CD4-positive, alpha-beta T cell treated with Interleukin-6 at 100 ng/mL for 8 hours (primary cell): ENCODE data around the gene AMELX.

ENCODE experiments used
- DNase-seq: peaks from one replicate; pipeline ENCODE4 v3.0.0-alpha.2; 2020; ENCODE audit warnings: mixed read lengths, low spot score

AMELX gene

DNA sequence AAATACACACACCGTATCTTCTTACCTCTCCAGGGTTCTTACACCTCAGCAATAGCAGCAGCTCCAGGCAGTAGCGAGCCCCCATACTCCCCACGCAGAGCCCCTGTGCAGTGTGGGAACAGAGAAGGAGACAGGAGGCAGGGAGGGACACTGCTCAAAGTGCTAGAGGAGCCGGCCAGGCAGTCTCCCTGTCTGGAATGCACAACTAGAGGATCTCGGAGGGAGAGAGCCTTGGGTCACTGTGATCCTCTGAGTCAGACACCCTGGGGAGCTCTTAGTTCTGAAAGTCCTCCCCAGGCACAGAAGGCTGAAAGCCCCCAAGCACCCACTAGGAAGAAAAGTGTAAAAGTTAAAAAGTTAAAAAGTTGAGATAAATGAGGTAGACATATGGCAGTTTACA is 16.0 kb downstream of the AMELX start:
- DNase-seq, result no peak

DNA sequence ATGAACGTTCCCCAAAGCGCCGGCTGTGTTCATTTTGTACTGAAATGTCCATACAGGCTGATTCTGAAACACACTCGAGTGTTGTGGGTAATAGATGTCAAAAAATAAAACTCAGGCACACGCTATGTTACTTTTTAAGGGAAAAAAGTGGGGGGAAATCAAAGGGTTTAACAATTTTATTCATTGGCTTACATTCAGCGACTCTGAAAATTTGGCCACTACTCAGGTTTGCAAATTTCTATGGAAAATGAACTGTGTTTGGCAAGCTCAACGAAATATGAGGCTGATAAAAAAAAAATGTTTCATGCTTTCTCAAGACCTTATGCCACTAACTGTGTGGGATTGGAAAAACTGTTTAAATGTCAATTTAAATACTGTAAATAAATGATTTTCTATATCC is 18.5 kb downstream of the AMELX start:
- no peak for DNase-seq

GRCh38 chrX:11319806-11320520 is 26.8 kb downstream of the AMELX start:
- DNase-seq, result no peak

DNA sequence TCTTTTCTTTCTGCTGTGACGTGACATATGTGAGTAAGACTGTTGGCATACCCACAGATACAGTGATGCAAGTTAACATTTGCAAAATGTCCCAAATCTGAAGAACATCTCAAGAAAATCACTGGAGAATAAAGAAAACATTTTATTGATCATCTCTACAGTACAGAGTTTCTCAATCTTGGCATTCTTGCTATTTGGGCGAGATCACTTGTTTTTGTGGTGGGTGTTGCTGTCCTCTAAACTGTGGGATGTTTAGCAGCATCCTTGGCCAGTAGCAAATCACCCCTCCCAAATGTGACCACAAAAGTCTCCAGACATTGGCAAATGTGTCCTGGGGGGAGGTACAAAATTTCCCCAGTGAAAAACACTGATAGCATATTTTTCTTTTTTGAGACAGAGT is 28.8 kb downstream of the AMELX start:
- DNase-seq, result no peak

- DNase-seq, result no peak
Measured at GRCh38 chrX:11328134-11328533, 34.9 kb downstream of the AMELX start.

DNA sequence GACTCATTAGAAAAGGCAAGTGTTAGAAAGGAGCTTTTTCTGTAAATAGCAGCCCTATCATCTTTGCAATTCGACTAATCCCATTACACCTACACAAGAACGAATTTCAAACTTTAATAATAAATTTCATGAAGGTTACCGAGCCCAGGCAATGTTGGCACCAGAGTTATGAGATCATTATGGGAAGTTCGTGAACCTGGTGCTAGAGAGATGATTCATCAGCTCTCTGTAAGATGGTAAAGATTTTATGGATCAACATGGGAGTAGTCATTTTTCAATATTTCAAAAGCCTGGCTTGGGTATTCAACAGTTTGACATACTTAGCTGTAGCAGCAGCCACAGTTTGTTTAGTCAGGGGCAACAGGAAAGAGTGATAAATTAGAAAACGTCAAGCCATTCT is 35.8 kb downstream of the AMELX start:
- DNase-seq, result no peak

DNA sequence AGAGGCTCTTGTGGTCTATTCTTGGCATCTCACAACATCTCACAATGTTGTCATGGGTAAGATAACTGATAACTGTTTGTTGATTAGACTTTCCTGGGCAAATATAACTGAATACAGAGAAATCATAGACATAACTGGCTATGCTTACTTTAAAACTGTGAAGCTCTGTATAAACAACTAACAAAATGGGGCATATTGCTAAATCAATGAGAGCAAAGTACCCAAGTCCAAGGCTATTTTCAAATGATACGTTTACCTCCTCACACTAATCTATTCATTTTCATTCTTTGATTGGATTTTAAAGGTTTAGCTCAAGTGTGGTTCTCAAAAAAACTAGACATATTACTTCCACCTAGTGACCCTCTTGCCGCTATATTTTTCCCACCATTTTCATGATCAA is 38.6 kb downstream of the AMELX start:
- no peak for DNase-seq

- DNase-seq, result no peak
Measured at GRCh38 chrX:11334165-11334564, 41.0 kb downstream of the AMELX start.

- DNase-seq, result no peak
Measured at GRCh38 chrX:11336201-11336600, 43.0 kb downstream of the AMELX start.

GRCh38 chrX:11337292-11338009 is 44.2 kb downstream of the AMELX start:
- DNase-seq, result no peak

- DNase-seq, result no peak
Measured at GRCh38 chrX:11341274-11342201, 48.3 kb downstream of the AMELX start.

DNA sequence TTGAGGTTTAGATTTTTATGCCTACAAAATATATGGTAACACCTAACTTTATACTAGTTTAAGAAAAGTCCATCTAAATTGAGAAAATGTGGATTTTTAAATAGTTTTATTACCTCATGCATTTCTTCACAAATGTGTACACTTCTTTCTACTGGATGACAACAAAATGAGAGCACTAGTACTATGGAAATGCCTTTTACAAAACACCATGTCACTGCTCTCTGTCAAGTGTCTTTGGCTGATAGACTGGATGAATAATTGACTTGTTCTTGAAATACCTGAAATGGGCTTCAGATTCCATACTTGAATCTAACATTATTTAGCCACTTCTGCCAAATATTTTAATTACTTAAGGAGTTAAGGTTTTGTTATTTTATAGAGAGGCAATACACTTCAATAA is 49.5 kb downstream of the AMELX start:
- DNase-seq, result no peak

- DNase-seq, result no peak
Measured at GRCh38 chrX:11346121-11346682, 53.0 kb downstream of the AMELX start.

GRCh38 chrX:11347300-11347699 is 54.1 kb downstream of the AMELX start:
- no peak for DNase-seq

- no peak for DNase-seq
Measured at GRCh38 chrX:11349020-11349419, 55.8 kb downstream of the AMELX start.

- DNase-seq, result no peak
Measured at GRCh38 chrX:11349661-11350337, 56.6 kb downstream of the AMELX start.
